ENCODE measurements around the gene NRCAM. TPM values are rescaled to one million over a fixed set of nuclear protein-coding genes. Genes with fewer than 3 reads are reported as not detected.

Gene NRCAM
- total and polyA plus RNA-seq, 10 of the 15 experiments (the other 5 are each of a cell fraction or from before 2014, with no cell fraction given), result 0.30 to 2.0 (median 1.0) TPM

- Histone ChIP-seq H4K20me1 (ENCODE audit: control insufficient read depth, insufficient read depth) (no peaks in the 10 kb centered on the region), H3K9me3 (replicated peaks; ENCODE audit: control insufficient read depth, insufficient read depth, low read length) (no peaks in the 10 kb centered on the region), H3K4me3 (no peak overlapping the region), H3K27me3 (replicated peaks in 1 of 2; ENCODE audit: control insufficient read depth in 2 of 2, insufficient read depth in 2 of 2, low read length in 1 of 2) (no peaks in the 10 kb centered on the region; a peak in 1 of 4 replicates), H3K9ac (ENCODE audit: control insufficient read depth, insufficient read depth, low read length) (no peak overlapping the region), H3K79me2 (ENCODE audit: control insufficient read depth, insufficient read depth, low read length) (no peaks in the 10 kb centered on the region), H3K27ac (ENCODE audit: control insufficient read depth, insufficient read depth) (no peak overlapping the region), H2AFZ (ENCODE audit: control insufficient read depth, low read depth, low read length) (no peak overlapping the region), H3K4me1 (ENCODE audit: control insufficient read depth, insufficient read depth, low read length) (no peaks in the 10 kb centered on the region), H3K4me2 (ENCODE audit: control insufficient read depth, insufficient read depth) (no peak overlapping the region), H3K36me3 (ENCODE audit: control insufficient read depth in 2 of 2, insufficient read depth in 2 of 2, low read length in 1 of 2) (no peaks in the 10 kb centered on the region)
- DNase-seq (ENCODE audit: low read depth, low spot score), result no peak
- ChIA-PET CTCF (interaction anchor here (0.7 to 1.6 kb wide), 3 partner anchors 48 to 242 kb away, joined by 3 to 4 read pairs (median 3); no protein-coding TSS in a partner anchor), RAD21 (ENCODE audit: unreplicated experiment) (interaction anchor here (1.0 kb wide), 1 partner anchor 9 kb away, joined by 3 read pairs; no protein-coding TSS in a partner anchor), SMC1A (ENCODE audit: uncharacterized antibody, unreplicated experiment) (interaction anchor here (0.7 to 1.2 kb wide), 2 partner anchors 14 to 20 kb away, joined by 3 read pairs; no protein-coding TSS in a partner anchor), POLR2A (interaction anchor here (0.5 kb wide), 1 partner anchor 292 kb away, joined by 7 read pairs; no protein-coding TSS in a partner anchor)
- intact Hi-C loops (cut with micrococcal nuclease; ENCODE audit: unreplicated experiment), result no loop called here
- ATAC-seq, result peak; percentile 49
- FAIRE-seq, result no peak
- in situ Hi-C loops (cut with MboI), result no loop called here
- WGBS (ENCODE audit: insufficient coverage, insufficient replicate concordance, low lambda C conversion rate, missing lambda C conversion rate), result 28% methylated on average over 5 of the region's 5 CpGs
- no TSS peak for BruUV-seq (replicated peaks)
- no peak for TF ChIP-seq CEBPB (IDR thresholded peaks at IDR 0.05; ENCODE audit: borderline replicate concordance in 1 of 2, low read depth in 2 of 2, low read length in 2 of 2)
- TF ChIP-seq NBN (IDR thresholded peaks at IDR 0.05), result no peak
- no peak for TF ChIP-seq SMAD1 (IDR thresholded peaks at IDR 0.05; ENCODE audit: low read depth, partially characterized antibody)
- no peak for TF ChIP-seq SUPT20H (IDR thresholded peaks at IDR 0.05; ENCODE audit: borderline replicate concordance, control insufficient read depth, low read depth, low read length)
- peak; percentile 51; the same call in 1 of the 2 replicates for TF ChIP-seq CREM (IDR thresholded peaks at IDR 0.05; ENCODE audit: low read depth)
- TF ChIP-seq, protein P1, sequence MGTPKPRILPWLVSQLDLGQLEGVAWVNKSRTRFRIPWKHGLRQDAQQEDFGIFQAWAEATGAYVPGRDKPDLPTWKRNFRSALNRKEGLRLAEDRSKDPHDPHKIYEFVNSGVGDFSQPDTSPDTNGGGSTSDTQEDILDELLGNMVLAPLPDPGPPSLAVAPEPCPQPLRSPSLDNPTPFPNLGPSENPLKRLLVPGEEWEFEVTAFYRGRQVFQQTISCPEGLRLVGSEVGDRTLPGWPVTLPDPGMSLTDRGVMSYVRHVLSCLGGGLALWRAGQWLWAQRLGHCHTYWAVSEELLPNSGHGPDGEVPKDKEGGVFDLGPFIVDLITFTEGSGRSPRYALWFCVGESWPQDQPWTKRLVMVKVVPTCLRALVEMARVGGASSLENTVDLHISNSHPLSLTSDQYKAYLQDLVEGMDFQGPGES (IDR thresholded peaks at IDR 0.05), result no peak
- TF ChIP-seq STAT3 (IDR thresholded peaks at IDR 0.05; ENCODE audit: low read depth, low read length), result no peak
- no peak for TF ChIP-seq CHD4 (IDR thresholded peaks at IDR 0.05)
- no peak for TF ChIP-seq NFYA (IDR thresholded peaks at IDR 0.05; ENCODE audit: borderline replicate concordance, low read depth, low read length)
- peak; percentile 33 for TF ChIP-seq BCL3 (IDR thresholded peaks at IDR 0.05; ENCODE audit: borderline replicate concordance, insufficient read depth, low read depth, low read length, poor library complexity, severe bottlenecking)
- no peak for TF ChIP-seq ZNF384 (IDR thresholded peaks at IDR 0.05; ENCODE audit: borderline replicate concordance, low read depth, low read length)
- TF ChIP-seq, protein P2, sequence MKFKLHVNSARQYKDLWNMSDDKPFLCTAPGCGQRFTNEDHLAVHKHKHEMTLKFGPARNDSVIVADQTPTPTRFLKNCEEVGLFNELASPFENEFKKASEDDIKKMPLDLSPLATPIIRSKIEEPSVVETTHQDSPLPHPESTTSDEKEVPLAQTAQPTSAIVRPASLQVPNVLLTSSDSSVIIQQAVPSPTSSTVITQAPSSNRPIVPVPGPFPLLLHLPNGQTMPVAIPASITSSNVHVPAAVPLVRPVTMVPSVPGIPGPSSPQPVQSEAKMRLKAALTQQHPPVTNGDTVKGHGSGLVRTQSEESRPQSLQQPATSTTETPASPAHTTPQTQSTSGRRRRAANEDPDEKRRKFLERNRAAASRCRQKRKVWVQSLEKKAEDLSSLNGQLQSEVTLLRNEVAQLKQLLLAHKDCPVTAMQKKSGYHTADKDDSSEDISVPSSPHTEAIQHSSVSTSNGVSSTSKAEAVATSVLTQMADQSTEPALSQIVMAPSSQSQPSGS (IDR thresholded peaks at IDR 0.05; ENCODE audit: low read length), result peak; percentile 57; the same call in 1 of the 2 replicates
- no peak for TF ChIP-seq TCF12 (IDR thresholded peaks at IDR 0.05; ENCODE audit: low read depth, low read length)
- TF ChIP-seq MEF2A (IDR thresholded peaks at IDR 0.05; ENCODE audit: insufficient read depth, low read depth, low read length), result peak; percentile 82
- TF ChIP-seq POU2F2 (IDR thresholded peaks at IDR 0.05; ENCODE audit: borderline replicate concordance, low read depth, low read length), result no peak
- TF ChIP-seq HDAC6 (IDR thresholded peaks at IDR 0.05; ENCODE audit: unreplicated experiment), result no peak
- TF ChIP-seq BCL11A (IDR thresholded peaks at IDR 0.05; ENCODE audit: low read depth, low read length), result no peak
- no peak for TF ChIP-seq FOS (IDR thresholded peaks at IDR 0.05; ENCODE audit: borderline replicate concordance, extremely low read depth, insufficient read length)
- TF ChIP-seq IKZF1 (conservative IDR thresholded peaks at IDR 0.05), result no peak
These were observed 32.9 kb downstream of the NRCAM start for GRCh38 chr7:108423089-108423989.
